ENCODE measurements around the gene VPS37B.

Gene VPS37B

GRCh38 chr12:122939125-122939524 is 43.2 kb upstream of the VPS37B start:
- no peak for TF ChIP-seq CTCF (IDR thresholded peaks at IDR 0.05)
- Histone ChIP-seq H3K4me1 (ENCODE audit: control insufficient read depth in 1 of 2, insufficient read depth in 1 of 2, low read depth in 1 of 2, low read length in 1 of 2) (no peaks in the 10 kb centered on the region), H3K4me3 (ENCODE audit: low read depth in 1 of 2, low read length in 1 of 2) (no peak overlapping the region), H3K27me3 (no peaks in the 10 kb centered on the region), H3K27ac (no peak overlapping the region), H3K36me3 (no peaks in the 10 kb centered on the region), H3K9me3 (no peaks in the 10 kb centered on the region)

- H3K27ac ChIP-seq: no peak overlapping the region
- no peaks in the 10 kb centered on the region for H3K4me1 ChIP-seq (ENCODE audit: control insufficient read depth in 1 of 2, insufficient read depth in 1 of 2, low read depth in 1 of 2, low read length in 1 of 2)
- no peaks in the 10 kb centered on the region for H3K9me3 ChIP-seq
- TF ChIP-seq CTCF (IDR thresholded peaks at IDR 0.05): no peak
- no peak overlapping the region for H3K4me3 ChIP-seq (ENCODE audit: low read depth in 1 of 2, low read length in 1 of 2)
- H3K36me3 ChIP-seq: no peaks in the 10 kb centered on the region
- no peaks in the 10 kb centered on the region for H3K27me3 ChIP-seq
Measured at GRCh38 chr12:122937622-122938091, 41.7 kb upstream of the VPS37B start.

- Histone ChIP-seq H3K36me3 (no peaks in the 10 kb centered on the region), H3K9me3 (no peaks in the 10 kb centered on the region), H3K4me3 (ENCODE audit: low read depth in 1 of 2, low read length in 1 of 2) (no peak overlapping the region), H3K27ac (no peak overlapping the region), H3K27me3 (no peaks in the 10 kb centered on the region), H3K4me1 (ENCODE audit: control insufficient read depth in 1 of 2, insufficient read depth in 1 of 2, low read depth in 1 of 2, low read length in 1 of 2) (no peaks in the 10 kb centered on the region)
- no peak for TF ChIP-seq CTCF (IDR thresholded peaks at IDR 0.05)
Measured at GRCh38 chr12:122935318-122935717, 39.4 kb upstream of the VPS37B start.

- no peaks in the 10 kb centered on the region for H3K27me3 ChIP-seq
- H3K27ac ChIP-seq: no peak overlapping the region
- no peak for TF ChIP-seq CTCF (IDR thresholded peaks at IDR 0.05)
- H3K4me3 ChIP-seq (ENCODE audit: low read depth in 1 of 2, low read length in 1 of 2): no peak overlapping the region
- no peaks in the 10 kb centered on the region for H3K9me3 ChIP-seq
- H3K4me1 ChIP-seq (ENCODE audit: control insufficient read depth in 1 of 2, insufficient read depth in 1 of 2, low read depth in 1 of 2, low read length in 1 of 2): no peaks in the 10 kb centered on the region
- H3K36me3 ChIP-seq: no peaks in the 10 kb centered on the region
Measured at GRCh38 chr12:122934722-122935121, 38.8 kb upstream of the VPS37B start.

GRCh38 chr12:122932207-122932606 is 36.3 kb upstream of the VPS37B start:
- Histone ChIP-seq H3K27ac (no peak overlapping the region), H3K27me3 (no peaks in the 10 kb centered on the region), H3K36me3 (no peaks in the 10 kb centered on the region), H3K4me3 (ENCODE audit: low read depth in 1 of 2, low read length in 1 of 2) (no peak overlapping the region), H3K9me3 (no peaks in the 10 kb centered on the region), H3K4me1 (ENCODE audit: control insufficient read depth in 1 of 2, insufficient read depth in 1 of 2, low read depth in 1 of 2, low read length in 1 of 2) (peaks cover 7 to 8% of the 10 kb centered on the region in 2 experiments)
- TF ChIP-seq CTCF (IDR thresholded peaks at IDR 0.05): no peak

GRCh38 chr12:122929812-122930211 is 33.9 kb upstream of the VPS37B start:
- peaks cover 7 to 8% of the 10 kb centered on the region in 2 experiments for H3K4me1 ChIP-seq (ENCODE audit: control insufficient read depth in 1 of 2, insufficient read depth in 1 of 2, low read depth in 1 of 2, low read length in 1 of 2)
- no peaks in the 10 kb centered on the region for H3K36me3 ChIP-seq
- no peak for TF ChIP-seq CTCF (IDR thresholded peaks at IDR 0.05)
- H3K27me3 ChIP-seq: no peaks in the 10 kb centered on the region
- H3K4me3 ChIP-seq (ENCODE audit: low read depth in 1 of 2, low read length in 1 of 2): no peak overlapping the region
- no peak overlapping the region for H3K27ac ChIP-seq
- H3K9me3 ChIP-seq: no peaks in the 10 kb centered on the region

All from neutrophil (primary cell).